Adrenal gland (tissue), 5 donors: ENCODE measurements around the gene RGS6.

Source experiments
- POLR2A ChIP-seq, 2 donors: fragments of 450-650 bp; IDR thresholded peaks; one replicate each; pipeline ENCODE4 v1.6.1; 2017; ENCODE audit warnings: antibody characterized with exemption in 2 of 2, mild to moderate bottlenecking in 2 of 2, moderate library complexity in 1 of 2
- TF ChIP-seq, protein P1 (sequence below), 6 experiments: fragments of 450-650 bp in 4 of 6; fragments of 200-600 bp in 2 of 6; sonication (generic) in 1 of 6; IDR thresholded peaks; 1 replicate in 5 of 6; 2 replicates in 1 of 6; pipeline versions ENCODE4 v1.5.1 to v1.8.0; 2016 to 2021; ENCODE audit warnings: antibody characterized with exemption in 6 of 6, mild to moderate bottlenecking in 2 of 6, moderate library complexity in 1 of 6
- donor health status: DM: no; HTN: no; CAD: no.

DNA sequence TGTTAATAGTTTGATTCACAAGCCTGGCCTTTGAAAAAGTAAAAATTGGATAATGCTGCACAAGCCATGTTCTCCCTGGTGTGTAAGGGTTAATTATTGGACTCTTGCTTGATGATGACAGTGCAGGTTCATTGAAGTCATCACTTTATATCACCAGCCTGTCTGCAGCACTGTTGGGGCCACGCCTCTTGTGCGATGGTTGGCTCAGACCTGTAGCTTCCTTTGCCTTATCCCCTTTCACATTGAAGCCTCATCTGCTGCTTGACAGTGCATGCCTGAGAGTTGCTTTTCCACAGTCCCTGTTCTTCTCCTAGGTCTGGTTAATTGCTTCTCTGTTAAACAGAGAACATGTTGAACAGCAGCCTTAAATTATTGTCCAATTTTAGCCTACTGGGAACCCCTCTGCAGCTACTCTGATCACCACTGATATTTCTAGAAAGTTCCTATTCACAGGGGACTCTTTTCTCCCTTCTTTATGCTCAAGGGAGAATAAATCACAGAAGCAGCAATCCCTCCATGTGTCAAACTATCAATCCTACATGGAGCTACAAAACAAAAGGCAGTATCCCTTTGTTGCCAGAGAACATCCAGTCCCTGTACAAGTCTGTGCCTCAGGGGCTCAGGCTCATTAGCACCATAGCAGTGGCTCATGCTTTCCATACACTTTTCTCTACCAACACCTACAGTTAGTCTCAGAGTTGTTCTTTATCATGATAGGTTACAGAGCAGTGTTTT, 322.1 kb downstream of the RGS6 start:
- TF ChIP-seq, protein P1, sequence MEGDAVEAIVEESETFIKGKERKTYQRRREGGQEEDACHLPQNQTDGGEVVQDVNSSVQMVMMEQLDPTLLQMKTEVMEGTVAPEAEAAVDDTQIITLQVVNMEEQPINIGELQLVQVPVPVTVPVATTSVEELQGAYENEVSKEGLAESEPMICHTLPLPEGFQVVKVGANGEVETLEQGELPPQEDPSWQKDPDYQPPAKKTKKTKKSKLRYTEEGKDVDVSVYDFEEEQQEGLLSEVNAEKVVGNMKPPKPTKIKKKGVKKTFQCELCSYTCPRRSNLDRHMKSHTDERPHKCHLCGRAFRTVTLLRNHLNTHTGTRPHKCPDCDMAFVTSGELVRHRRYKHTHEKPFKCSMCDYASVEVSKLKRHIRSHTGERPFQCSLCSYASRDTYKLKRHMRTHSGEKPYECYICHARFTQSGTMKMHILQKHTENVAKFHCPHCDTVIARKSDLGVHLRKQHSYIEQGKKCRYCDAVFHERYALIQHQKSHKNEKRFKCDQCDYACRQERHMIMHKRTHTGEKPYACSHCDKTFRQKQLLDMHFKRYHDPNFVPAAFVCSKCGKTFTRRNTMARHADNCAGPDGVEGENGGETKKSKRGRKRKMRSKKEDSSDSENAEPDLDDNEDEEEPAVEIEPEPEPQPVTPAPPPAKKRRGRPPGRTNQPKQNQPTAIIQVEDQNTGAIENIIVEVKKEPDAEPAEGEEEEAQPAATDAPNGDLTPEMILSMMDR (IDR thresholded peaks at IDR 0.05) = no peak
- TF ChIP-seq POLR2A (IDR thresholded peaks at IDR 0.05) = no peak
